ENCODE data around the gene PTGS1. TPM values are rescaled to one million over a fixed set of nuclear protein-coding genes. Genes with fewer than 3 reads are reported as not detected.

PTGS1 gene
- polyA plus RNA-seq, 1 donor from 2014 or later, result 0.17 TPM

GRCh38 chr9:122331523-122331927 is 39.3 kb upstream of the PTGS1 start:
- Histone ChIP-seq H3K4me2 (ENCODE audit: low read length) (no peak overlapping the region), H2AFZ (ENCODE audit: low read depth, low read length) (no peak overlapping the region), H3K36me3 (ENCODE audit: insufficient read depth, low read length) (no peaks in the 10 kb centered on the region), H4K20me1 (ENCODE audit: insufficient read depth) (no peaks in the 10 kb centered on the region), H3K9me3 (ENCODE audit: low read length) (no peaks in the 10 kb centered on the region), H3K27ac (ENCODE audit: low read length) (no peak overlapping the region), H3K79me2 (replicated peaks; ENCODE audit: insufficient read depth, low read length) (no peaks in the 10 kb centered on the region), H3K4me3 (ENCODE audit: low read length) (no peak overlapping the region), H3K9ac (ENCODE audit: low read length) (no peak overlapping the region), H3K27me3 (ENCODE audit: insufficient read depth, low read depth, low read length) (no peaks in the 10 kb centered on the region), H3F3A (ENCODE audit: insufficient read depth, low read length, poor library complexity, severe bottlenecking) (no peaks in the 10 kb centered on the region), H3K9me2 (ENCODE audit: insufficient read depth, low read length) (no peaks in the 10 kb centered on the region)
- no peak for TF ChIP-seq SMC3 (conservative IDR thresholded peaks at IDR 0.05; ENCODE audit: poor library complexity)
- TF ChIP-seq RAD21 (conservative IDR thresholded peaks at IDR 0.05), result no peak
- no peak for TF ChIP-seq REST (IDR thresholded peaks at IDR 0.05; ENCODE audit: borderline replicate concordance)
- TF ChIP-seq POLR2AphosphoS5 (IDR thresholded peaks at IDR 0.05), result no peak
- no peak for TF ChIP-seq TAF1 (IDR thresholded peaks at IDR 0.05; ENCODE audit: low read depth)
- TF ChIP-seq MXI1 (conservative IDR thresholded peaks at IDR 0.05; ENCODE audit: poor library complexity, severe bottlenecking), result no peak
- TF ChIP-seq EZH2 (IDR thresholded peaks at IDR 0.05; ENCODE audit: borderline replicate concordance, insufficient read depth, low read length, poor library complexity, severe bottlenecking), result no peak
- TF ChIP-seq CTCF (IDR thresholded peaks at IDR 0.05; ENCODE audit: poor library complexity, severe bottlenecking), result no peak
- no peak for TF ChIP-seq EP300 (conservative IDR thresholded peaks at IDR 0.05; ENCODE audit: poor library complexity, severe bottlenecking)

GRCh38 chr9:122332083-122332482 is 38.7 kb upstream of the PTGS1 start:
- Histone ChIP-seq H3K9me2 (ENCODE audit: insufficient read depth, low read length) (no peaks in the 10 kb centered on the region), H3K27me3 (ENCODE audit: insufficient read depth, low read depth, low read length) (no peaks in the 10 kb centered on the region), H3K4me3 (ENCODE audit: low read length) (no peak overlapping the region), H2AFZ (ENCODE audit: low read depth, low read length) (no peak overlapping the region), H3K36me3 (ENCODE audit: insufficient read depth, low read length) (no peaks in the 10 kb centered on the region), H4K20me1 (ENCODE audit: insufficient read depth) (no peaks in the 10 kb centered on the region), H3K27ac (ENCODE audit: low read length) (no peak overlapping the region), H3K79me2 (replicated peaks; ENCODE audit: insufficient read depth, low read length) (no peaks in the 10 kb centered on the region), H3F3A (ENCODE audit: insufficient read depth, low read length, poor library complexity, severe bottlenecking) (no peaks in the 10 kb centered on the region), H3K9ac (ENCODE audit: low read length) (no peak overlapping the region), H3K9me3 (ENCODE audit: low read length) (no peaks in the 10 kb centered on the region), H3K4me2 (ENCODE audit: low read length) (no peak overlapping the region)
- no peak for TF ChIP-seq POLR2AphosphoS5 (IDR thresholded peaks at IDR 0.05)
- no peak for TF ChIP-seq SMC3 (conservative IDR thresholded peaks at IDR 0.05; ENCODE audit: poor library complexity)
- no peak for TF ChIP-seq MXI1 (conservative IDR thresholded peaks at IDR 0.05; ENCODE audit: poor library complexity, severe bottlenecking)
- no peak for TF ChIP-seq CTCF (IDR thresholded peaks at IDR 0.05; ENCODE audit: poor library complexity, severe bottlenecking)
- TF ChIP-seq REST (IDR thresholded peaks at IDR 0.05; ENCODE audit: borderline replicate concordance), result no peak
- no peak for TF ChIP-seq TAF1 (IDR thresholded peaks at IDR 0.05; ENCODE audit: low read depth)
- no peak for TF ChIP-seq EP300 (conservative IDR thresholded peaks at IDR 0.05; ENCODE audit: poor library complexity, severe bottlenecking)
- no peak for TF ChIP-seq EZH2 (IDR thresholded peaks at IDR 0.05; ENCODE audit: borderline replicate concordance, insufficient read depth, low read length, poor library complexity, severe bottlenecking)
